NCI-H748 (cell line): ENCODE measurements around the gene ARHGAP28.
A peak's percentile ranks its signal among the peaks of the same experiment; 100 is the strongest.

Source experiments
- DNase-seq: peaks from one replicate; lab custom pipeline; 2025; ENCODE audit not compliant: unreplicated experiment; lab: John Stamatoyannopoulos, UW

Gene ARHGAP28

DNA sequence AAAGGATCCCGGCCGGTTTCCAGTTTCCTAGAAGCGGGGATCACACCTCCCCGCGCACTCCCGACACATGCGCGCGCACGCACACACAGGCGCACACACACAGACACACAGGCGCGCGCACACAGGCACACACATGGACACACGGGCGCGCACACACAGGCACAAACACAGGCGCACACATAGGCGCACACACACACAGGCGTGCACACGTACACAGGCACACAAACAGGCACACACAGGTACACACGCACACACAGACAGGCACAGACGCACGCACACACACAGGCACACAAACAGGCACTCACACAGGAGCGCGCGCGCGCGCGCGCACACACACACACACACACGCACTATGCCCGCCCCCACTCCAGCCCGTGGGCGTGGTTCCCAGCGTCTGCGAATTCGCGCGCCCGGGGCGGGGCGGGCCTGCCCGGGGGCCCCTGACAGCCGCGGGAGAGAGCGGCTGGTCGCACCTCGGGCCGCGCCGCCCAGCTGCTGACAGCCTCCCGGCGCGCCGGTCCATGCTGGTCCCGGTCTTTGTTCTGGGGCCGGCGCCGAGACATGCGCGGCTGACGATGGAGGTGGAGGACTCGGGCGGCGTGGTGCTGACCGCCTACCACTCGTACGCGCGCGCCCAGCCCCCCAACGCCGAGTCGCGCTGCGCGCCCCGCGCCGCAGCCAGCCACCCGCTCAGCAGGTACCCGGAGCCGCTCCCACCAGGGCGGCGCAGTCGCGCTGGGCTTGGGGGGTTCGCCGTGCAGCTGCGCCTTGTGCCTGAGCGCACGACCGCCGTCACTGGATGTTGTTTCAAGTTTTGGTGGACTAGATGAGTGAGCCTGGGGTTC, at the start of gene ARHGAP28:
Gene ARHGAP28 (plus strand): TSS at position 470 of the 845 bp plus-strand sequence. CDS start 106 bp downstream, at position 576.
- peak; percentile 96 for DNase-seq

- DNase-seq, result no peak
These were observed 48.1 kb upstream of the ARHGAP28 start for GRCh38 chr18:6681331-6681875.

DNA sequence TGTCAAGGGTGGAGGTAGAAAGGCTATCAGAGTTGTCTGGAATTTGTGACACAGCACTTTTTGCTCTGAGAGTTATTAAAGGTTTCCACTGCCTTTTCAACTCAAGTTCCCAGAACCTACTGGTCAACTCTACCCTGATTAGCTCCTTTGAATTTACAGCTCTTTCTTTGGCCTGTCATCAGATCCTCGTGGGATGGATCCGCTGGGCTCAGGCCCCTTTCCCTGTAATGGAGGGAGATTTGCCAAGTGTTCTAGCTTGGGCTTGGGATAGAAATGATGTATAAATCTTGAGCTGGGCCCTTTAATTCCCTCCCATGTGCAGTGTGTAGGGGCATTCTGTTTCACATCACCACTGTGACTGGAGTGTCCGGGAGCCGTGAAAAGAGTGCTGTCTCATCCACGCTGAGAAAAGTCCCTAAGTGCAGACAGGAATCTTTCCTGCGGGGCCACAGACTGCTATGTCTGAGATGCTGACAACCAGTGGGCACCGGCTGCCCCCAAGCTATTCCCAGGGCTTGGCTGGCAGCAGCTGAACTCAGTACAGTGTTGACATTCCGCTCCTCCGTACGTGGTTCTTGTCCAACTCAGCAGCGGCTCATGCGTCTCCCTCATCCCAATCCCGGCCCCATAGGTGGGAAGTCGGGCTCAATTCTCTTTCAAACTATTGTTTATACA, 46.9 kb upstream of the ARHGAP28 start:
- DNase-seq, result no peak

DNA sequence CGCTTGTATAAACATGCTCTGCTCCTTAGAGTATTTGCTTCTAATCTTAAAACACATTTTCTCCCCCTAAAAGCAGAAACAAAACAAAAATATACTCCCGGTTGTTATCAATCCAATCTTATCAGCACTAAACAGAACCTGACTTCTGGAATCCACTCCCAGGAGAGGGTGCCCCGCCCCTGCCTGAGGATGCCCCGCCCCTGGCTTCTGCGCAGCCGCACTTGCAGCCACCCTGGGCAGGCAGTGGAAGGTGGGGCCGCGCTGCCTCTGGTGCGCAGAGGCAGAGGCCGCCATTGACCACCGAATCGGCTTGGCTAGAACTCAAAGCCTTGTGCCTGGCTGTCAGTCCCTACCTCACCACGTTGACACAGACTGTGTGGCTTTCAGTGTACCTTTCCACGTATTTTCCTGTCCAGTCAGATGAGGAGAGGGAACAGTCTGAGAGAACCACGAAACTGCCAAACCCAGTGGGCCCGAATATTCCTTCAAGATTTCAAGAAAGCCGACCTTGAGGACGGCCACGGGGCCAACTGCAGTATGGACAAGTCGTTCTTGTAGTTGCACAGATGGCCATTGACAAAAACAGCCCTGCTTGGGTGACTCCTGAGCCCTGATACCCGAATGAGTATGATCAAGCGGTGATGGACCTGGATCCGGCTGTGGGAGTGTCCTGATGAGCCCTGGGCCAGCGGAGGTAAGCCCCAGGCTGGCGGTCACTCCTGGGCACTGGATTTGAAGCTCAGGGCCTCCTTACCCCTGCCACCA, 46.2 kb upstream of the ARHGAP28 start:
- no peak for DNase-seq

- DNase-seq, result no peak
These were observed 41.8 kb upstream of the ARHGAP28 start for GRCh38 chr18:6687676-6688075.

DNA sequence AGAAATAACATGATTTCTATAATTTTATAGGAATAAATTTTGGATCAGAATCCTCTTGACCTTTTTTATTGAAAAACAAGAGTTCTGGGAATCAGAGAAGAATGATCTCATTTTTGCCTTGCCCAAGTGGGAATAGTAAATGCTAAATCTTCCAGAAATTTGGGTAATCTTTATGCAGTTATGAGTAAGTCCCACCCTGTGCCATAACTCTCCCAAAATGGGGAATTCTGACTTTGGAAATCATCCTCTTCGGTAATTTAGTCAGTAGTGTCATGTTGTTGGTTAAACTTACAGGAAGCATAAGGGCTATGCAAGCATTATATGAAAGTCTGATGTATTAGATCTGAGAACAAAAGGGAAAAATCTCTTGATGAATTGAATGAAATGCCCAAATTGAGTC, 20.6 kb upstream of the ARHGAP28 start:
- DNase-seq, result no peak

GRCh38 chr18:6711467-6711866, 18.0 kb upstream of the ARHGAP28 start:
- DNase-seq, result no peak

GRCh38 chr18:6712401-6712800, 17.1 kb upstream of the ARHGAP28 start:
- DNase-seq, result no peak

DNA sequence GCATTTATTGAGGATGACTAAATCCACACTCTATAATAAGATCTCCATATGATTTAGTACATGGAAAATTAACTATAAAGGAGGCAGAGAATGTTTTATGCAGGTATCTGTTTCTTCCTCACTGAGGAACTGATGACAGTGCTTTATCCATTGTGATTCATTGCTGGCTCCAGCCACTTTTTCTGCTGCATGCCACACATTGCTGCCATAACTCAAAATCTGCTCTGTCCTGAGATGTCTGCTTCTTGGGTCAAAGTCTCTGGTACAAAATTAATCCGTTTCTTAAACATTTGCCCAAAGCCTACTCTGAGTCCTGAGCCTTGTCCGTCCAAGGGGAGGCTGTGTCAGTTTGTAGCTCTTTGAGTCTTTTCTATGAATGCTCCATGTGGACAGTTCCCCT, 15.5 kb upstream of the ARHGAP28 start:
- DNase-seq, result no peak

- DNase-seq, result no peak
These were observed 11.2 kb upstream of the ARHGAP28 start for GRCh38 chr18:6718267-6718666.

DNA sequence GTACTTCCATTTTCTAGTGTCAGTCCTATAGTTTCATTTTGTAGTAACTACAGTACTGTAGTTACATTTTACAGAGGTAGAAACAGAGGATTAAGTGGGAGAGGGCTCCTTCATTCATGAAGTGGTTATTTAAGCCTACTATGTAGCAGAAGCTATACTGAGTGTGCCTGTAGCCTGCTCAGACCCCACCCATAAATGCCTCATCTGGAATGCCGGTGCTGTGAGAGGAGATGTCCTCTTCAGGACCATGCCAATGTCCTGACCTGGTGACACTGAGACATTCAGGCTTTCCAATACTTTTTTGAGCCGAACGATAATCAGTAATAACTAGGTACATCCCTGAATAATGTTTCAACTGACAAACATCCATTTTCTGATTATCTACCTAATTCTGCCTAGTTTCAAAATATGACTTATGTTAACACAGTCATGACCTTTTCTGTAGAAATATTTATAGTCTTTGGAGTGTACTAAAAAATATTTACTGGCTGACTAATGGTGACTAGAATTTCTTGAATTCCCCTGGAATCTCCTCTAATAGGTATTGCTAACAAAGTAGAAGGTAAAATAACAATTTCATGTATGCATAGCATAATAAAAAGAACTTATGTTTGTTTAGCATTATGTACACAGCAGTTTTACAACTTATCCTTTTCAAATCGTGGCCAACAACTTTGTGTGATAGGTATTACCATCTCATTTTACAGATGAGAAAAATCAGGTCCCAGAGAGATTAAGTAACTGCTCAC, 10.2 kb upstream of the ARHGAP28 start:
- no peak for DNase-seq

DNA sequence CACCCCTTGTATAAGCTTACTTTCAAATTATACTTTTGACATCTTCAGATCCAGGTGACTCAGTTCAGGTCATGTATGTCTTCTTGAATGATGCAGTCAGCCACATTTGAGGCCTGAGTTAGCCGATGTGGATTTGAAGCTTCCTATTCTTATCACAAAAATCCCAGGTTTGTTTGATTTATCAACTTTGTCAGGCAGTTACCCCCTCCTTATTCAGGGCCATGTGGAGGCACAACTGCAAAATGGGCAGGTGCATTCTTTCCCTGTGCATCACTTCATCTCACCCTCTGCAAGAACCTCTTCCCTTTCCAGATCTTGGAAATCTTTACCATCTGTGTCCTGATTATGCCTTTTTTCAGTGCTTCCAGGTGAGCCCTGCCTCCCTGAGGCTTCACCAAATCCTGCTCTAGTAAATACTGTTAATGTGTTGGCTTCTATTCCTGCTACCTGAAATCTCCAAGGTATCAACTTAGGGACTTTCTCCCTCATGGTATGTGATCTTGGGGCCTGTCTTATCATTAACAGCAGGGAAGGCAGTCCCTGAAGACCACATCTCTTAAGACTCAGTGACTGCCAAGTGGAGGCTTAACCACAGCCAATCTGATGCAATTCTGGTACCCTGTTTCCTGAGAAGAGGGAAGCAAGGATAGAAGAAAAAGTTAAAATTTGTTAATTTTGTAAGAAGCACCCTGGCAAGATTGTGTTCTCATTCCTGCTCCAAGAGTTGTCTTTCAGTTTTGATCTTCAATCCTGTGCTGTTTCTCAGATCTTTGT, 9.4 kb upstream of the ARHGAP28 start:
- no peak for DNase-seq

- no peak for DNase-seq
These were observed 7.8 kb upstream of the ARHGAP28 start for GRCh38 chr18:6721755-6722154.

GRCh38 chr18:6722690-6723089, 6.8 kb upstream of the ARHGAP28 start:
- no peak for DNase-seq

GRCh38 chr18:6724331-6724730, 5.2 kb upstream of the ARHGAP28 start:
- no peak for DNase-seq

DNA sequence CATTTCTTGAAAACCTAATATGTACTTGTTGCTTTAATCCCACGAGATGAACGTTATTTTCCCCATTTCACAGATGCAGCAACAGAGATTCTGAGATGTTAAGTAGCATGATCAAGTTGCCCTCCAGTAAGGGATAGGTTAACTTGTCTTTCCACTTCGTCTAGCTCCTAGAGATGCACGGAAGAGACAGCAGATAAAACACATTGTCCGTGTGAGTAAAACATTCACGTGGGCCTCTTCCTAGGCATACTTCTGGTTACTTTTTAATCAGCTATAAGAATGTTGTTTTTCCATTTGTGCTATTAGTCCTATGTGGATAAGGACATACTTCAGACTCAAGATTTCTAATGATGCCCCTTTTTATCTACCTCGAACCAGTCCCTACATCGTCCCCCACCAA, 1.2 kb upstream of the ARHGAP28 start:
- DNase-seq, result no peak

DNA sequence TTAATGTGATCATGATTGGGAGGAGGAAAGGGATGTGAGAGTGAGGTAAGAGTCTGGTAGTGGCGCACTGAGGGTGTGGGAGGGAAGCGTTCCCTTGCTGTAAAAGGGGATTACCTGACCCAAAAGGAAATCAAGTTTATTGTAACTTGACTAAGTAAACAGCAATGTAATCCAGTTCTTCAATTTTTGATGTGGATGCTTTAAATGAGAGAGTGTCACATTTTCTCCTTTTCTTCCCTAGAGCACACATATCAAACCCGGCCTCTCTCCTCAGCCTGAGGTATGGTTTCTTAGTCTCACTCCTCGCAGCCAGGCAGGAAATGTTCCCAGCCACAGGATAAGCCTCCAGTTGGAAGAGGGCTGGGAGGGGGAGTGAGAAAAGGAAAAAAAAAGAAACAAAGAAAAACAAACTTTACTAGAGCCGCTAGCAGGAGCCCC, 688 bp upstream of the ARHGAP28 start:
- DNase-seq, result no peak

GRCh38 chr18:6730416-6731221, 1.1 kb downstream of the ARHGAP28 start:
- DNase-seq, result no peak

- peak; percentile 79 for DNase-seq
These were observed 1.7 kb downstream of the ARHGAP28 start for GRCh38 chr18:6731222-6731596.
